Glutamatergic neuron (in vitro differentiated cells): Measurements from ENCODE around the gene CYSLTR2. TPM values are rescaled to one million over a fixed set of nuclear protein-coding genes. Genes with fewer than 3 reads are reported as not detected.

ENCODE experiments used
- DNase-seq: peaks from one replicate; pipeline ENCODE4 v3.0.0; 2022
- H3K27ac Mint-ChIP-seq: one replicate; pipeline ENCODE4 v1.8.0; 2020; ENCODE audit warnings: mild to moderate bottlenecking, mixed read lengths, inconsistent platforms; ENCODE audit not compliant: unreplicated experiment
- H3K27me3 Mint-ChIP-seq: one replicate; pipeline ENCODE4 v1.8.0; 2020; ENCODE audit warnings: mild to moderate bottlenecking, moderate library complexity, mixed read lengths, inconsistent platforms; ENCODE audit not compliant: unreplicated experiment
- H3K36me3 Mint-ChIP-seq: one replicate; pipeline ENCODE4 v1.8.0; 2020; ENCODE audit warnings: mild to moderate bottlenecking, mixed read lengths, inconsistent platforms; ENCODE audit not compliant: unreplicated experiment
- H3K4me1 Mint-ChIP-seq: one replicate; pipeline ENCODE4 v1.8.0; 2020; ENCODE audit warnings: mild to moderate bottlenecking, low read depth, mixed read lengths, inconsistent platforms; ENCODE audit not compliant: unreplicated experiment
- H3K4me3 Mint-ChIP-seq: one replicate; pipeline ENCODE4 v1.8.0; 2020; ENCODE audit warnings: mild to moderate bottlenecking, mixed read lengths, inconsistent platforms; ENCODE audit not compliant: unreplicated experiment
- H3K9me3 Mint-ChIP-seq: one replicate; pipeline ENCODE4 v1.8.0; 2020; ENCODE audit warnings: mild to moderate bottlenecking, moderate library complexity, mixed read lengths, inconsistent platforms; ENCODE audit not compliant: unreplicated experiment
- CTCF ChIP-seq: fragments of 200-600 bp; sonication (generic); IDR thresholded peaks from one replicate; pipeline ENCODE4 v1.5.0; 2021; ENCODE audit not compliant: partially characterized antibody, unreplicated experiment
- total RNA-seq: library from RNA; stranded (reverse); fragmentation: NEBNext Ultra II Directional; extraction: Animal tissue kit (Norgen Biotek cat#: 25700); gene quantifications from one replicate; pipeline ENCODE4 v1.2.1, GENCODE V29; 2021; ENCODE audit not compliant: unreplicated experiment

Gene CYSLTR2
- total RNA-seq, 1 donor from 2014 or later, result 4.9 TPM

GRCh38 chr13:48733739-48734335 is 80.1 kb downstream of the CYSLTR2 start:
- Mint-ChIP-seq H3K36me3 (peaks cover 5% of the 10 kb centered on the region), H3K4me3 (no peak overlapping the region), H3K27ac (no peak overlapping the region), H3K27me3 (peaks cover 8% of the 10 kb centered on the region), H3K4me1 (no peaks in the 10 kb centered on the region), H3K9me3 (no peaks in the 10 kb centered on the region)
- no peak for DNase-seq
- TF ChIP-seq CTCF, result no peak

- H3K4me1 Mint-ChIP-seq, result no peaks in the 10 kb centered on the region
- DNase-seq, result no peak
- no peak overlapping the region for H3K27ac Mint-ChIP-seq
- no peak for TF ChIP-seq CTCF
- H3K27me3 Mint-ChIP-seq, result peaks cover 5% of the 10 kb centered on the region
- H3K9me3 Mint-ChIP-seq, result no peaks in the 10 kb centered on the region
- H3K4me3 Mint-ChIP-seq, result no peak overlapping the region
- peaks cover 5% of the 10 kb centered on the region for H3K36me3 Mint-ChIP-seq
These were observed 81.8 kb downstream of the CYSLTR2 start for GRCh38 chr13:48735571-48735970.

- no peak overlapping the region for H3K27ac Mint-ChIP-seq
- no peaks in the 10 kb centered on the region for H3K4me1 Mint-ChIP-seq
- no peak for DNase-seq
- no peak for TF ChIP-seq CTCF
- no peak overlapping the region for H3K4me3 Mint-ChIP-seq
- H3K9me3 Mint-ChIP-seq, result no peaks in the 10 kb centered on the region
- H3K27me3 Mint-ChIP-seq, result peaks cover 2% of the 10 kb centered on the region
- peaks cover 5% of the 10 kb centered on the region for H3K36me3 Mint-ChIP-seq
These were observed 84.0 kb downstream of the CYSLTR2 start for GRCh38 chr13:48737689-48738088.

- H3K36me3 Mint-ChIP-seq, result peaks cover 4% of the 10 kb centered on the region
- no peak overlapping the region for H3K27ac Mint-ChIP-seq
- peaks cover 2% of the 10 kb centered on the region for H3K27me3 Mint-ChIP-seq
- H3K4me3 Mint-ChIP-seq, result no peak overlapping the region
- no peak for TF ChIP-seq CTCF
- no peaks in the 10 kb centered on the region for H3K4me1 Mint-ChIP-seq
- H3K9me3 Mint-ChIP-seq, result no peaks in the 10 kb centered on the region
- DNase-seq, result no peak
These were observed 84.6 kb downstream of the CYSLTR2 start for GRCh38 chr13:48738311-48738710.

- TF ChIP-seq CTCF, result no peak
- H3K27ac Mint-ChIP-seq, result no peak overlapping the region
- H3K9me3 Mint-ChIP-seq, result no peaks in the 10 kb centered on the region
- no peak for DNase-seq
- H3K4me3 Mint-ChIP-seq, result no peak overlapping the region
- peaks cover 2% of the 10 kb centered on the region for H3K27me3 Mint-ChIP-seq
- H3K4me1 Mint-ChIP-seq, result no peaks in the 10 kb centered on the region
- no peaks in the 10 kb centered on the region for H3K36me3 Mint-ChIP-seq
These were observed 85.7 kb downstream of the CYSLTR2 start for GRCh38 chr13:48739386-48739964.
